8988T (cell line): ENCODE measurements around the gene DUOX2.
"Not testable (repeated sequence)": the region's sequence is repeated elsewhere in the genome, so short reads cannot be mapped to it uniquely, and the experiment has no call there.

ENCODE experiments used
- DNase-seq: peaks from one replicate; pipeline ENCODE4 v3.0.0; 2011

Gene DUOX2

GRCh38 chr15:45099549-45100165, 14.3 kb downstream of the DUOX2 start:
- DNase-seq: no peak

- no peak for DNase-seq
Observed at GRCh38 chr15:45097466-45097865, 16.5 kb downstream of the DUOX2 start.

GRCh38 chr15:45095661-45096060, 18.3 kb downstream of the DUOX2 start:
- DNase-seq: no peak

GRCh38 chr15:45094358-45094730, 19.6 kb downstream of the DUOX2 start:
- DNase-seq: no peak

GRCh38 chr15:45093622-45094357, 20.2 kb downstream of the DUOX2 start:
- no peak for DNase-seq

GRCh38 chr15:45093013-45093412, 21.0 kb downstream of the DUOX2 start:
- no peak for DNase-seq

GRCh38 chr15:45091576-45091975, 22.4 kb downstream of the DUOX2 start:
- DNase-seq: no peak

GRCh38 chr15:45091161-45091560, 22.8 kb downstream of the DUOX2 start:
- no peak for DNase-seq

- DNase-seq: no peak
Observed at GRCh38 chr15:45089712-45090373, 24.1 kb downstream of the DUOX2 start.

GRCh38 chr15:45088801-45089711, 24.9 kb downstream of the DUOX2 start:
- no peak for DNase-seq

- no peak for DNase-seq
Observed at GRCh38 chr15:45087513-45087912, 26.5 kb downstream of the DUOX2 start.

- no peak for DNase-seq
Observed at GRCh38 chr15:45084163-45084562, 29.8 kb downstream of the DUOX2 start.

GRCh38 chr15:45083223-45083622, 30.7 kb downstream of the DUOX2 start:
- no peak for DNase-seq

GRCh38 chr15:45082412-45082811, 31.6 kb downstream of the DUOX2 start:
- DNase-seq: not testable (repeated sequence)

GRCh38 chr15:45080593-45080992, 33.4 kb downstream of the DUOX2 start:
- not testable (repeated sequence) for DNase-seq

GRCh38 chr15:45079628-45080246, 34.2 kb downstream of the DUOX2 start:
- not testable (repeated sequence) for DNase-seq

GRCh38 chr15:45079201-45079600, 34.8 kb downstream of the DUOX2 start:
- DNase-seq: not testable (repeated sequence)

- not testable (repeated sequence) for DNase-seq
Observed at GRCh38 chr15:45077391-45077790, 36.6 kb downstream of the DUOX2 start.

- not testable (repeated sequence) for DNase-seq
Observed at GRCh38 chr15:45075440-45076320, 38.3 kb downstream of the DUOX2 start.

- not testable (repeated sequence) for DNase-seq
Observed at GRCh38 chr15:45073602-45074001, 40.4 kb downstream of the DUOX2 start.

- not testable (repeated sequence) for DNase-seq
Observed at GRCh38 chr15:45069942-45070360, 44.0 kb downstream of the DUOX2 start.
